GM12878 (cell line): ENCODE data around the gene GNG3. TPM values are rescaled to one million over a fixed set of nuclear protein-coding genes. Genes with fewer than 3 reads are reported as not detected.

Experiments
- ATAC-seq: fragments of 200-7000 bp; cut with Tn5 transposase; 3 replicates; pipeline ENCODE4 v1.9.1; 2020; ENCODE audit warnings: mild to moderate bottlenecking, moderate library complexity
- BruUV-seq: library from RNA; stranded (reverse); fragments of 400-500 nt; replicated peaks from 2 replicates; lab custom pipeline; 2021; lab: Mats Ljungman, UMichigan
- CTCF ChIA-PET: fragments of 300-600 bp; sonication (Branson Sonifier 250); formaldehyde crosslinking; extraction: SDS; loops from one replicate; lab custom pipeline; 2021; ENCODE audit warnings: inconsistent platforms; lab: Yijun Ruan, JAX
- POLR2A ChIA-PET: fragments of 350-600 bp; formaldehyde crosslinking; extraction: SDS; loops from one replicate; lab custom pipeline; 2021; ENCODE audit warnings: inconsistent platforms; lab: Charles Lee
- RAD21 ChIA-PET: fragments of 300-600 bp; sonication (Branson Sonifier 250); formaldehyde crosslinking; loops from one replicate; lab custom pipeline; 2023; ENCODE audit warnings: antibody characterized with exemption; ENCODE audit not compliant: unreplicated experiment; lab: Charles Lee
- SMC1A ChIA-PET: fragments of 300-600 bp; sonication (Branson Sonifier 250); formaldehyde crosslinking; loops from one replicate; lab custom pipeline; 2023; ENCODE audit not compliant: unreplicated experiment, uncharacterized antibody; lab: Charles Lee
- DNase-seq: peaks from one replicate; pipeline ENCODE4 v3.0.0-alpha.2; 2011; ENCODE audit warnings: low read depth, low spot score
- FAIRE-seq: peaks from 3 replicates; lab custom pipeline; 2011; peaks lifted over from hg19 to GRCh38; lab: Jason Lieb, UNC
- H2AFZ ChIP-seq: 2 replicates; pipeline ENCODE4 v1.6.0; 2011; ENCODE audit warnings: low read depth, low read length, control low read depth; ENCODE audit not compliant: control insufficient read depth
- H3K27ac ChIP-seq: 2 replicates; pipeline ENCODE4 v1.5.1; 2011; ENCODE audit warnings: control low read depth; ENCODE audit not compliant: control insufficient read depth, insufficient read depth
- H3K27me3 ChIP-seq, 2 experiments: replicated peaks in 1 of 2; 2 replicates each; pipeline versions ENCODE4 v1.6.0 to v1.6.1; 2011; ENCODE audit warnings: low read length in 1 of 2; ENCODE audit not compliant: control insufficient read depth in 2 of 2, insufficient read depth in 2 of 2
- H3K36me3 ChIP-seq, 2 experiments: 2 replicates each; pipeline ENCODE4 v1.5.1; 2011; ENCODE audit warnings: low read length in 1 of 2; ENCODE audit not compliant: control insufficient read depth in 2 of 2, insufficient read depth in 2 of 2
- H3K4me1 ChIP-seq: 2 replicates; pipeline ENCODE4 v1.6.1; 2011; ENCODE audit warnings: mild to moderate bottlenecking, low read length, moderate library complexity, mixed read lengths; ENCODE audit not compliant: control insufficient read depth, insufficient read depth
- H3K4me2 ChIP-seq: 2 replicates; pipeline ENCODE4 v1.6.0; 2011; ENCODE audit warnings: control low read depth; ENCODE audit not compliant: control insufficient read depth, insufficient read depth
- H3K4me3 ChIP-seq: fragments of 200-600 bp; sonication (generic); 2 replicates; pipeline ENCODE4 v1.5.1; 2016
- H3K79me2 ChIP-seq: 2 replicates; pipeline ENCODE4 v1.6.0; 2011; ENCODE audit warnings: low read length; ENCODE audit not compliant: control insufficient read depth, insufficient read depth
- H3K9ac ChIP-seq: 2 replicates; pipeline ENCODE4 v1.8.0; 2011; ENCODE audit warnings: low read length, control low read depth, mixed read lengths; ENCODE audit not compliant: control insufficient read depth, insufficient read depth
- H3K9me3 ChIP-seq: replicated peaks from 3 replicates; pipeline ENCODE4 v1.5.1; 2011; ENCODE audit warnings: mild to moderate bottlenecking, low read length; ENCODE audit not compliant: control insufficient read depth, insufficient read depth
- H4K20me1 ChIP-seq: 2 replicates; pipeline ENCODE4 v1.6.0; 2011; ENCODE audit not compliant: control insufficient read depth, insufficient read depth
- CHD1 ChIP-seq: IDR thresholded peaks from 2 replicates; pipeline ENCODE4 v1.6.1; 2012; ENCODE audit warnings: low read depth, low read length, improper control_type of control experiment
- CREB1 ChIP-seq: IDR thresholded peaks from 2 replicates; pipeline ENCODE4 v1.6.1; 2012; ENCODE audit warnings: low read depth, mild to moderate bottlenecking, inconsistent platforms
- MLLT1 ChIP-seq: fragments of 450-650 bp; IDR thresholded peaks from 2 replicates; pipeline ENCODE4 v1.6.1; 2016; ENCODE audit warnings: mild to moderate bottlenecking
- PAX5 ChIP-seq: IDR thresholded peaks from 2 replicates; pipeline ENCODE4 v1.6.1; 2011; ENCODE audit warnings: low read depth, low read length, borderline replicate concordance
- RELA ChIP-seq: fragments of 450-650 bp; IDR thresholded peaks from 2 replicates; pipeline ENCODE4 v1.8.0; 2014; ENCODE audit warnings: borderline replicate concordance; ENCODE audit not compliant: partially characterized antibody
- WGBS: methylation state at CpG from one replicate; pipeline ENCODE4 v1.1.6; 2016; ENCODE audit warnings: low lambda C conversion rate; ENCODE audit not compliant: insufficient replicate concordance, insufficient coverage; ENCODE audit errors: missing lambda C conversion rate; 5-methylcytosine and 5-hydroxymethylcytosine counted together
- in situ Hi-C: fragments of 300-500 bp; cut with MboI; formaldehyde crosslinking; loops from 9 replicates; pipeline ENCODE4 v1.14.3; 2018; ENCODE audit warnings: mixed read lengths
- intact Hi-C: fragments of 100-400 bp; cut with micrococcal nuclease; formaldehyde crosslinking; loops from one replicate; pipeline ENCODE4 v1.14.2; 2022; ENCODE audit not compliant: unreplicated experiment
- polyA plus RNA-seq, 11 experiments: library from polyadenylated mRNA; depleted of rRNA in 4 of 11; unstranded in 6 of 11; stranded (reverse) in 5 of 11; fragments of >200 nt; fragmentation: Nextera tagmentation in 4 of 11; fragmentation: Illumina TruSeq in 1 of 11; extraction: Ambion mirVana in 4 of 11; extraction: Trizol in 1 of 11; gene quantifications; 1 replicate in 1 of 11; 2 replicates in 10 of 11; pipeline versions ENCODE4 v1.2.1 to v1.2.3, GENCODE V29; 2011 to 2016; ENCODE audit warnings: inconsistent platforms in 2 of 11, missing spikeins in 2 of 11, low read depth in 1 of 11
- total RNA-seq, 4 experiments: library from RNA; depleted of rRNA in 3 of 4; stranded (reverse); fragments of >200 nt in 3 of 4; fragmentation: Illumina TruSeq in 1 of 4; extraction: Trizol in 1 of 4; gene quantifications; 2 replicates each; pipeline versions ENCODE4 v1.2.1 to v1.2.3, GENCODE V29; 2013 to 2021

GNG3 gene
- total and polyA plus RNA-seq, 10 of the 15 experiments (the other 5 are each of a cell fraction or from before 2014, with no cell fraction given) = 0.27 to 0.83 (median 0.57) TPM; not detected in 5

GRCh38 chr11:62726156-62726914, 18.9 kb downstream of the GNG3 start:
- SMC1A ChIA-PET = interaction anchor here (0.7 to 4.8 kb wide), 12 partner anchors 7 to 302 kb away, joined by 3 to 26 read pairs (median 4); partner anchors contain the start of genes TUT1 and ZBTB3
- WGBS = 2% methylated on average over 45 of the region's 51 CpGs

More at GRCh38 chr11:62726156-62726914, 18.9 kb downstream of the GNG3 start:
- intact Hi-C loops = loop anchor here (5.0 kb wide), 2 partner anchors 46 to 124 kb away; partner anchors contain the start of genes MTA2 and TAF6L
- DNase-seq = no peak
- Histone ChIP-seq H2AFZ (no peak overlapping the region), H4K20me1 (peaks cover 11% of the 10 kb centered on the region; the same call in 1 of the 2 replicates), H3K9ac (peak overlapping the region; percentile 91), H3K4me3 (peak overlapping the region; percentile 100), H3K27me3 (no peaks in the 10 kb centered on the region), H3K79me2 (peaks cover 81% of the 10 kb centered on the region), H3K4me2 (peak overlapping the region; percentile 81), H3K9me3 (no peaks in the 10 kb centered on the region; the same call in 2 of the 3 replicates), H3K27ac (peak overlapping the region; percentile 94), H3K4me1 (no peaks in the 10 kb centered on the region; the same call in 1 of the 2 replicates), H3K36me3 (peaks cover 9 to 33% of the 10 kb centered on the region in 2 experiments)
- BruUV-seq = no TSS peak
- in situ Hi-C loops = no loop called here
- no peak for ATAC-seq
- TF ChIP-seq CREB1 (no peak), CHD1 (0 out of 2 replicates have a peak, but pooled peaks have one; percentile 17), MLLT1 (0 out of 2 replicates have a peak, but pooled peaks have one; percentile 48), RELA (no peak), PAX5 (0 out of 2 replicates have a peak, but pooled peaks have one; percentile 22)
- RAD21 ChIA-PET = interaction anchor here (0.9 to 5.2 kb wide), 13 partner anchors 17 to 302 kb away, joined by 3 to 44 read pairs (median 5); partner anchors contain the start of genes C11orf98, CSKMT, POLR2G and TAF6L
- POLR2A ChIA-PET = interaction anchor here (0.6 to 6.8 kb wide), 19 partner anchors 12 to 154 kb away, joined by 3 to 79 read pairs (median 11); partner anchors contain the start of genes BSCL2, C11orf98, CSKMT and GANAB
- CTCF ChIA-PET = interaction anchor here (0.9 to 5.4 kb wide), 8 partner anchors 17 to 158 kb away, joined by 3 to 34 read pairs (median 6); partner anchors contain the start of genes TAF6L and ZBTB3
- FAIRE-seq = no peak
